NCI-H2081 (cell line): Measurements from ENCODE around the gene GNPAT.

Experiments used
- DNase-seq, 2 experiments: peaks; one replicate each; lab custom pipeline; 2025; lab: John Stamatoyannopoulos, UW

Gene GNPAT

GRCh38 chr1:231242516-231243198 lies 1.6 kb downstream of the GNPAT start:
- no peak for DNase-seq

GRCh38 chr1:231248778-231249177 lies 7.8 kb downstream of the GNPAT start:
- no peak for DNase-seq

GRCh38 chr1:231252336-231252735 lies 11.3 kb downstream of the GNPAT start:
- DNase-seq: no peak

GRCh38 chr1:231260351-231260750 lies 19.3 kb downstream of the GNPAT start:
- DNase-seq: no peak

- no peak for DNase-seq
Measured at GRCh38 chr1:231264642-231265041, 23.6 kb downstream of the GNPAT start.

- DNase-seq: peak in 1 of 2 experiments; percentile 13
Measured at GRCh38 chr1:231265379-231265778, 24.4 kb downstream of the GNPAT start.

GRCh38 chr1:231266811-231267322 lies 25.9 kb downstream of the GNPAT start:
- no peak for DNase-seq

- no peak for DNase-seq
Measured at GRCh38 chr1:231272173-231272572, 31.2 kb downstream of the GNPAT start.

- DNase-seq: no peak
Measured at GRCh38 chr1:231272880-231273279, 31.9 kb downstream of the GNPAT start.

- DNase-seq: no peak
Measured at GRCh38 chr1:231274119-231274825, 33.3 kb downstream of the GNPAT start.

GRCh38 chr1:231278100-231278790 lies 37.2 kb downstream of the GNPAT start:
- DNase-seq: peak in 1 of 2 experiments; percentile 15

GRCh38 chr1:231279081-231279480 lies 38.1 kb downstream of the GNPAT start:
- DNase-seq: no peak

GRCh38 chr1:231279683-231280082 lies 38.7 kb downstream of the GNPAT start:
- DNase-seq: no peak

GRCh38 chr1:231284441-231284840 lies 43.4 kb downstream of the GNPAT start:
- no peak for DNase-seq

- DNase-seq: no peak
Measured at GRCh38 chr1:231286603-231287002, 45.6 kb downstream of the GNPAT start.

- DNase-seq: no peak
Measured at GRCh38 chr1:231295938-231296337, 54.9 kb downstream of the GNPAT start.

- no peak for DNase-seq
Measured at GRCh38 chr1:231301990-231302389, 61.0 kb downstream of the GNPAT start.

- no peak for DNase-seq
Measured at GRCh38 chr1:231310391-231310934, 69.5 kb downstream of the GNPAT start.

- no peak for DNase-seq
Measured at GRCh38 chr1:231311720-231312431, 70.9 kb downstream of the GNPAT start.

- DNase-seq: no peak
Measured at GRCh38 chr1:231312432-231312788, 71.4 kb downstream of the GNPAT start.

- DNase-seq: no peak
Measured at GRCh38 chr1:231313661-231314060, 72.6 kb downstream of the GNPAT start.

GRCh38 chr1:231315887-231316286 lies 74.9 kb downstream of the GNPAT start:
- DNase-seq: no peak
